Heart left ventricle (tissue), 16 donors: ENCODE measurements around the gene GALNT18. TPM values are rescaled to one million over a fixed set of nuclear protein-coding genes. Genes with fewer than 3 reads are reported as not detected.

Source experiments
- ATAC-seq, 4 donors: fragments of 200-7000 bp; cut with Tn5 transposase; one replicate each; pipeline ENCODE4 v1.9.1; 2020 to 2022; ENCODE audit warnings: moderate library complexity in 4 of 4, mild to moderate bottlenecking in 3 of 4, moderate number of reproducible peaks in 1 of 4
- DNase-seq, 5 donors: peaks; one replicate each; pipeline ENCODE4 v3.0.0-alpha.2; 2020
- H3K27ac ChIP-seq, 12 donors: fragments of 200-600 bp; sonication (generic) in 4 of 12; one replicate each; pipeline versions ENCODE4 v1.5.0 to v1.8.0; 2016 to 2022; ENCODE audit warnings: mild to moderate bottlenecking in 2 of 12
- H3K27me3 ChIP-seq, 9 donors: fragments of 200-600 bp; sonication (generic) in 2 of 9; one replicate each; pipeline versions ENCODE4 v1.5.1 to v1.8.0; 2016 to 2022; ENCODE audit warnings: mild to moderate bottlenecking in 3 of 9
- H3K36me3 ChIP-seq, 9 donors: fragments of 200-600 bp; sonication (generic) in 2 of 9; one replicate each; pipeline versions ENCODE4 v1.5.0 to v1.8.0; 2018 to 2022; ENCODE audit warnings: mild to moderate bottlenecking in 2 of 9
- H3K4me1 ChIP-seq, 12 donors: fragments of 200-600 bp; sonication (generic) in 4 of 12; one replicate each; pipeline versions ENCODE4 v1.5.0 to v1.8.0; 2016 to 2022; ENCODE audit warnings: mild to moderate bottlenecking in 3 of 12
- H3K4me3 ChIP-seq, 12 donors: fragments of 200-600 bp; sonication (generic) in 4 of 12; one replicate each; pipeline versions ENCODE4 v1.5.0 to v1.8.0; 2017 to 2022; ENCODE audit warnings: mild to moderate bottlenecking in 9 of 12, moderate library complexity in 4 of 12
- H3K9me3 ChIP-seq, 12 donors: fragments of 200-600 bp; sonication (generic) in 4 of 12; one replicate each; pipeline versions ENCODE4 v1.5.0 to v1.8.0; 2016 to 2022; ENCODE audit warnings: mild to moderate bottlenecking in 1 of 12
- POLR2A ChIP-seq, 2 donors: fragments of 450-650 bp; IDR thresholded peaks; one replicate each; pipeline ENCODE4 v1.6.1; 2017; ENCODE audit warnings: antibody characterized with exemption in 2 of 2, mild to moderate bottlenecking in 2 of 2, moderate library complexity in 2 of 2
- WGBS, 4 donors: extraction: QIAGEN DNeasy Blood & Tissue Kit in 2 of 4; methylation state at CpG; one replicate each; pipeline versions ENCODE4 v1.1.5 to v1.1.7; 2013 to 2018; 5-methylcytosine and 5-hydroxymethylcytosine counted together
- intact Hi-C, 10 donors: fragments of 100-400 bp; cut with DNase I; formaldehyde crosslinking; loops; one replicate each; pipeline versions ENCODE4 v1.11.1 to v1.14.2; 2022
- polyA plus RNA-seq, 2 donors: library from polyadenylated mRNA; stranded (reverse); fragments of 200-250 nt; gene quantifications; one replicate each; pipeline ENCODE4 v1.2.3, GENCODE V29; 2013
- total RNA-seq, 9 donors: library from RNA; depleted of rRNA in 2 of 9; stranded (reverse); fragments of >200 nt in 2 of 9; fragmentation: NEBNext Ultra II Directional in 3 of 9; extraction: Animal tissue kit (Norgen Biotek cat#: 25700) in 3 of 9; gene quantifications; one replicate each; pipeline versions ENCODE4 v1.1.0 to v1.2.4, GENCODE V29; 2016 to 2023
- TF ChIP-seq, protein P1 (sequence below), 12 donors: fragments of 200-600 bp; sonication (generic) in 4 of 12; IDR thresholded peaks; one replicate each; pipeline versions ENCODE4 v1.5.0 to v1.8.0; 2018 to 2022; ENCODE audit warnings: antibody characterized with exemption in 12 of 12, mild to moderate bottlenecking in 5 of 12
- donor health status: ischemic (EF 13 %, LVEDD 7.1; RV severe dilation, severe dysfunction).
- donor health status: healthy with polysubstance abuse.
- donor health status: DM: no; HTN: yes; CAD: no.
- donor health status: DM: no; HTN: no; CAD: no.
- donor health status: ischemic (EF 25% LVEDD 6.9; RV normal size, moderate dysfunction).
- donor health status: ischemic (EF 25% LVEDD 5.7; RV mildly dilated, moderate dysfunction).
- donor health status: healthy.
- donor health status: DM: yes; HTN: yes; CAD: no.
- donor health status: ischemic (EF 35%, LVEDD 5.7; RV mildly dilated, moderate dysfunction).
- donor health status: nonischemic (EF 11% LVEDD 7.7; RV severe dilation, severe dysfunction).
- donor health status: DM: yes; HTN: yes; CAD: no.
- donor health status: PGD.
- donor health status: ischemic (EF 29% LVEDD 5.4; RV normal size, mild dysfunction).
- donor health status: nonischemic (EF 23%, LVEDD 6.1; RV moderate dilation, normal function).

GALNT18 gene
- total and polyA plus RNA-seq, 11 donors = 9.0 to 31.8 (median 17.3) TPM

DNA sequence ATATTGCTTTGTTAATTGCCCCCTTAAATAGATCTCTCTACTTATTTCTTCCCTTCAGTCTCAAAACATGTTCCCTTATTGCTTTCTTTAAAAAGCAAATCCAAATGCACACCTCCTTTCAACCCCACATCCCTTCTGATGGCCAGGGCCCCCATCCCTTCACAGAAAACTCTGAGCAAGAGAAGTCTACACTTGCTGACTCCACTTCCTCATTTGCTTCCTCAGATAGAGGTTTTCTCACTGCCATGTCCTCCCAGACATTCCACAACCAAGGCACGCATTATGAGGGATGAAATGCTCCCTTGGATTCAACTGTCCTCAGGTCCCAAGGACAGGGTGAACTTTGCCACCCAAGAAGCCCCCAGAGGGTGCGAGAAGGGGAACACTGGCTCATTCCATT, 311.9 kb downstream of the GALNT18 start:
- 98 to 100% (median 98%) methylated on average over 2 of the region's 2 CpGs for WGBS, 4 donors

DNA sequence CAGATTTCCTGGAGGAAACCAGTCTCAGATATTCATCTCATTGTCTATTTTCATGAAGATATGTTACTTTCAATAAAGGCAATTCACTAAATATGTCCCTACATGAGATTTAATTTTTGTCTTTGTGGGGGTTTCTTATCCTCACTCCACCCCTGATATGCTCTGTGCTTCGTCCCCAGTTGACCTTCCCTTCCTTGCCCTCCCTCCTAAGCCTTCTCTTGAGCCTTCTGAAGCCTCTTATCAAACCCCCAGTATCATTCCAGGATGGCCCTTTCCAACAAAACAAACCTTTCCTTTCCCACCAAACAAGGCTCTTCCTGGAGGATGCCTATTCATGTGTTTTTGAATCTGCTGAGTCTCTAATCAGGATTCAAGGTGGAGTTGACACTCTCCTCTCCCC, 313.6 kb downstream of the GALNT18 start:
- no peak for DNase-seq
- H3K27me3 ChIP-seq = no peaks in the 10 kb centered on the region
- H3K4me3 ChIP-seq = no peak overlapping the region
- intact Hi-C loops = no loop called here
- 66 to 78% (median 75%) methylated on average over 1 of the region's 1 CpG for WGBS, 4 donors
- H3K27ac ChIP-seq = no peak overlapping the region
- no peak for ATAC-seq
- TF ChIP-seq, protein P1, sequence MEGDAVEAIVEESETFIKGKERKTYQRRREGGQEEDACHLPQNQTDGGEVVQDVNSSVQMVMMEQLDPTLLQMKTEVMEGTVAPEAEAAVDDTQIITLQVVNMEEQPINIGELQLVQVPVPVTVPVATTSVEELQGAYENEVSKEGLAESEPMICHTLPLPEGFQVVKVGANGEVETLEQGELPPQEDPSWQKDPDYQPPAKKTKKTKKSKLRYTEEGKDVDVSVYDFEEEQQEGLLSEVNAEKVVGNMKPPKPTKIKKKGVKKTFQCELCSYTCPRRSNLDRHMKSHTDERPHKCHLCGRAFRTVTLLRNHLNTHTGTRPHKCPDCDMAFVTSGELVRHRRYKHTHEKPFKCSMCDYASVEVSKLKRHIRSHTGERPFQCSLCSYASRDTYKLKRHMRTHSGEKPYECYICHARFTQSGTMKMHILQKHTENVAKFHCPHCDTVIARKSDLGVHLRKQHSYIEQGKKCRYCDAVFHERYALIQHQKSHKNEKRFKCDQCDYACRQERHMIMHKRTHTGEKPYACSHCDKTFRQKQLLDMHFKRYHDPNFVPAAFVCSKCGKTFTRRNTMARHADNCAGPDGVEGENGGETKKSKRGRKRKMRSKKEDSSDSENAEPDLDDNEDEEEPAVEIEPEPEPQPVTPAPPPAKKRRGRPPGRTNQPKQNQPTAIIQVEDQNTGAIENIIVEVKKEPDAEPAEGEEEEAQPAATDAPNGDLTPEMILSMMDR (IDR thresholded peaks at IDR 0.05) = no peak
- no peak for TF ChIP-seq POLR2A (IDR thresholded peaks at IDR 0.05)
- peaks cover 0 to 15% (median 1%) of the 10 kb centered on the region in 12 donors for H3K4me1 ChIP-seq
- peaks cover 0 to 10% (median 3%) of the 10 kb centered on the region in 9 donors for H3K36me3 ChIP-seq
- no peaks in the 10 kb centered on the region for H3K9me3 ChIP-seq

More for the DNA sequence above, 311.9 kb downstream of the GALNT18 start:
- no peak for DNase-seq
- intact Hi-C loops = no loop called here
- H3K4me3 ChIP-seq = no peak overlapping the region
- no peaks in the 10 kb centered on the region for H3K9me3 ChIP-seq
- H3K27me3 ChIP-seq = no peaks in the 10 kb centered on the region
- no peak overlapping the region for H3K27ac ChIP-seq
- peaks cover 0 to 3% (median 0%) of the 10 kb centered on the region in 9 donors for H3K36me3 ChIP-seq
- TF ChIP-seq, protein P1 (IDR thresholded peaks at IDR 0.05) = no peak
- no peak for TF ChIP-seq POLR2A (IDR thresholded peaks at IDR 0.05)
- ATAC-seq = no peak
- peaks cover 0 to 32% (median 15%) of the 10 kb centered on the region in 12 donors for H3K4me1 ChIP-seq

DNA sequence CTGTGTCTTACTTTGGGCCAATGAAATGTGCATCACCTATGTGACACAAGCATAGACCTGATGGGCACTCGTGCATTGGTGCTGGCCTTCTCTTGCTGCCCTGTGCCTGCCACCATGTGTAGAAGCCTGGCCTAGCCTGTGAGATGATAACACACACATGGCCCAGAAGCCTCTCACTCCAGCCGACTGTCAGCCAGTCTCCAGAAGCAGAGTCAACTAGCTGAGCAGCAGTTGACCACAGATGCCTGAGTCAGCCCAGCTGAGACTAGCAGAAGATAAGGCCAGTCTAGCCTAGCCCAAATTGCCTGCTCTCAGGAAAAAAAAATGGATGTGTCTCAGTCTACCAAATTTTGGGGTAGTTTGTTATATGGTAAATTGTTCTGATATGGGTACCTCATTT, 314.9 kb downstream of the GALNT18 start:
- Histone ChIP-seq H3K27ac (no peak overlapping the region), H3K9me3 (no peaks in the 10 kb centered on the region), H3K36me3 (peaks cover 0 to 11% (median 3%) of the 10 kb centered on the region in 9 donors), H3K27me3 (no peaks in the 10 kb centered on the region), H3K4me3 (no peak overlapping the region), H3K4me1 (peaks cover 0 to 8% (median 0%) of the 10 kb centered on the region in 12 donors)
- TF ChIP-seq, protein P1 (IDR thresholded peaks at IDR 0.05) = no peak
- no peak for TF ChIP-seq POLR2A (IDR thresholded peaks at IDR 0.05)
- WGBS, 4 donors = 69 to 81% (median 78%) methylated on average over 2 of the region's 2 CpGs
- ATAC-seq (peak in 2 of 4 donors; percentile 13 to 52), DNase-seq (no peak)
- intact Hi-C loops = no loop called here

DNA sequence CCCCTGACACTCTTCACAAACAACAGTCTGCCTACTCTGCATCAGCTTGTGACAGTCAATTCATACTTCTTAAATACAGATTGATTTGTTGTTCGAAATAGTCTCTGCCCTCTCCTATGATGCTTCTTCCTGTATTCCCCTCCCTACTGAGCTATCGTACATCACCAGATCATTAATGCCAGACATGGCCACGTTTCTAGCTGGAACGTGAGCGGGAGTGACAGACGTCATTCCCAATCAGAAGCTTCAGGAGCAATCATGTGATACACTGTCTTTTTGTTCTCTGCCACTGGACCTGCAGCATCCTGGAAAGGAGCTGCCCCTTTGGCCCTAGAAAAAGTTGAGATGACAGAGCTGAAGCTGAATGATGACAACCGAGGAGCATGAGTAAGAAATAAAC, 317.3 kb downstream of the GALNT18 start:
- intact Hi-C loops = no loop called here
- H3K9me3 ChIP-seq = no peaks in the 10 kb centered on the region
- H3K27ac ChIP-seq = no peak overlapping the region
- H3K36me3 ChIP-seq = peaks cover 0 to 11% (median 3%) of the 10 kb centered on the region in 9 donors
- TF ChIP-seq POLR2A (IDR thresholded peaks at IDR 0.05) = no peak
- TF ChIP-seq, protein P1 (IDR thresholded peaks at IDR 0.05) = no peak
- no peaks in the 10 kb centered on the region for H3K4me1 ChIP-seq
- no peak overlapping the region for H3K4me3 ChIP-seq
- 84 to 89% (median 86%) methylated on average over 7 of the region's 7 CpGs for WGBS, 4 donors
- no peak for ATAC-seq
- no peaks in the 10 kb centered on the region for H3K27me3 ChIP-seq
- no peak for DNase-seq
